MM.1S (cell line): ENCODE measurements around the gene TGFB1I1.

Experiments
- CTCF ChIP-seq: fragments of 300-600 bp; sonication (generic); IDR thresholded peaks from 2 replicates; pipeline ENCODE4 v1.5.1; 2016; ENCODE audit warnings: antibody characterized with exemption, low read length, mixed read lengths
- EZH2 ChIP-seq: fragments of 300-600 bp; sonication (generic); optimal IDR thresholded peaks from 2 replicates; pipeline ENCODE3; 2017; ENCODE audit warnings: low read depth, mild to moderate bottlenecking, antibody characterized with exemption, low read length, mixed read lengths
- EZH2phosphoT487 ChIP-seq: fragments of 300-600 bp; sonication (generic); IDR thresholded peaks from 2 replicates; pipeline ENCODE4 v1.6.1; 2018; ENCODE audit warnings: antibody characterized with exemption, low read length

DNA sequence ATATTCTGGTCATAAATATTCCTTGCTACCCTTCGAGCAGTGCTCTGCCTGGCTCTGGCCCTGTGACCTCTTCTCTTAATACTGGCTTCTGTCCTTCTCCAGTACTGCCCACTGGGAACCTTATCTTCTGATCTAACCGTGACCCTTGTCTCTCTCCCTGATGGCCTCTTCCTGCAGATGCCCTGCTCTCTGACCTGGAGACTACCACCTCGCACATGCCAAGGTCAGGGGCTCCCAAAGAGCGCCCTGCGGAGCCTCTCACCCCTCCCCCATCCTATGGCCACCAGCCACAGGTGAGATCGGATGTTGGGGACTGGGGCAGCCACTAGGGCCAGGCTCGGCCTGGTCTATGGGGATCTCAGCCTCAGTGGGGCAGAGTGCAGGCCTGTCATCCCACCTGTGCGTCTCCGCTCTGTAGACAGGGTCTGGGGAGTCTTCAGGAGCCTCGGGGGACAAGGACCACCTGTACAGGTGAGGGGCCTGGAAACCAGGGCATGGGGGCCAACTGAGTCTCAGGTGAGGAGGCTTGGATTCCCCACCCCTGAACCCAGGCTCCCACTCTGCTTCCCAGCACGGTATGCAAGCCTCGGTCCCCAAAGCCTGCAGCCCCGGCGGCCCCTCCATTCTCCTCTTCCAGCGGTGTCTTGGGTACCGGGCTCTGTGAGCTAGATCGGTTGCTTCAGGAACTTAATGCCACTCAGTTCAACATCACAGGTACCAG, 1.5 kb downstream of the TGFB1I1 start:
- TF ChIP-seq CTCF, result no peak
- TF ChIP-seq EZH2phosphoT487, result no peak
- TF ChIP-seq EZH2, result no peak
